HFF-Myc (cell line): Measurements from ENCODE around the gene ELK3.

Source experiments
- DNase-seq: peaks from one replicate; pipeline ENCODE4 v3.0.0-alpha.2; 2011; ENCODE audit warnings: low read depth; ENCODE audit errors: extremely low read depth
- H3K4me3 ChIP-seq: replicated peaks from 2 replicates; pipeline ENCODE4 v1.5.1; 2011; ENCODE audit warnings: low read depth, mild to moderate bottlenecking, control low read depth, low read length
- TF ChIP-seq, protein P1 (sequence below): IDR thresholded peaks from 2 replicates; pipeline ENCODE4 v1.5.1; 2012; ENCODE audit warnings: mild to moderate bottlenecking, low read depth, low read length, control low read depth; ENCODE audit errors: missing control alignments

The ELK3 gene

DNA sequence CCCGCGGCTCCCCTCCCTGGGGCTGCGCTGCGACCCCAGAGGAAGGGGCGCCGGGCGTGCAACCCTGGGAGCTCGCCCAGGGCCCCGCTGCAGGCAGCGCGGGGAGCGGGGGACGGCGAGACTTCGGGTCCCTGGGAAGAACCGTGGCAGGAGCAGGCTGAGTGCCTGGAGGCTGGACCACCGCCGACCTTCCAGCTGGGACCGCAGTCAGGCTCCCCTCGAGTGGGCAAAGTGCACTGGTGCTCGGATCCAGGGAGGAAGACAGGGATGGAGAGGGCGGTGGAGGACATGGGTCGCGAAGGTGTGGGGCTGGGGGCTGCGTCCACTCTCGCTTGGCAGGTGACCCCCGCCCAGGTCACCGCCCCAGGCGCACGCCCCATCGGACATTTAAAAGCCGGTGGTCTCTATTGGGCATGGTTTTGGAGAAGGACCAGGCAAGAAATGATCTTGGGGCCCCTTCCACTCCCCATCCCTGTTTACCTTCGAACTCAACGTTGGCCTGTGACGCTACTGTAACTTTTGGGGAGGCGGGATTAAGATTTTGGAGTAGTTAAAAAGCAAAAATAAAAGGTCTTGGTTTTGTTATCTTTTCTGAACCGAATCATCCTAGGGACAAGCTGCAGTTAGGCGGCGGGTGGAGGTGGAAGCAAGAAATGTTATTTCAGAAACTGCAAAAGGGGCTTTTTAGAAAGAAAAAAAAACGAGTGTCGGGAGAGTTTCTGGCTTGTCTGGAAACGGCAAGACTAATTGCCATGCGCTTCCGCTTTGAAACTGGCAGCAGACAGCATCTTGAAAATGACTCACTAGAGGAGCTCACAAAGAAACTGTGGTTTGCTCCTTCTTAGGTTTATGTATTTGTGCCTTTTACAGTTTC lies 1.0 kb downstream of the ELK3 start:
- peak; percentile 65 for DNase-seq
- peak overlapping the region; percentile 92 for H3K4me3 ChIP-seq
- TF ChIP-seq, protein P1, sequence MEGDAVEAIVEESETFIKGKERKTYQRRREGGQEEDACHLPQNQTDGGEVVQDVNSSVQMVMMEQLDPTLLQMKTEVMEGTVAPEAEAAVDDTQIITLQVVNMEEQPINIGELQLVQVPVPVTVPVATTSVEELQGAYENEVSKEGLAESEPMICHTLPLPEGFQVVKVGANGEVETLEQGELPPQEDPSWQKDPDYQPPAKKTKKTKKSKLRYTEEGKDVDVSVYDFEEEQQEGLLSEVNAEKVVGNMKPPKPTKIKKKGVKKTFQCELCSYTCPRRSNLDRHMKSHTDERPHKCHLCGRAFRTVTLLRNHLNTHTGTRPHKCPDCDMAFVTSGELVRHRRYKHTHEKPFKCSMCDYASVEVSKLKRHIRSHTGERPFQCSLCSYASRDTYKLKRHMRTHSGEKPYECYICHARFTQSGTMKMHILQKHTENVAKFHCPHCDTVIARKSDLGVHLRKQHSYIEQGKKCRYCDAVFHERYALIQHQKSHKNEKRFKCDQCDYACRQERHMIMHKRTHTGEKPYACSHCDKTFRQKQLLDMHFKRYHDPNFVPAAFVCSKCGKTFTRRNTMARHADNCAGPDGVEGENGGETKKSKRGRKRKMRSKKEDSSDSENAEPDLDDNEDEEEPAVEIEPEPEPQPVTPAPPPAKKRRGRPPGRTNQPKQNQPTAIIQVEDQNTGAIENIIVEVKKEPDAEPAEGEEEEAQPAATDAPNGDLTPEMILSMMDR, result no peak

DNA sequence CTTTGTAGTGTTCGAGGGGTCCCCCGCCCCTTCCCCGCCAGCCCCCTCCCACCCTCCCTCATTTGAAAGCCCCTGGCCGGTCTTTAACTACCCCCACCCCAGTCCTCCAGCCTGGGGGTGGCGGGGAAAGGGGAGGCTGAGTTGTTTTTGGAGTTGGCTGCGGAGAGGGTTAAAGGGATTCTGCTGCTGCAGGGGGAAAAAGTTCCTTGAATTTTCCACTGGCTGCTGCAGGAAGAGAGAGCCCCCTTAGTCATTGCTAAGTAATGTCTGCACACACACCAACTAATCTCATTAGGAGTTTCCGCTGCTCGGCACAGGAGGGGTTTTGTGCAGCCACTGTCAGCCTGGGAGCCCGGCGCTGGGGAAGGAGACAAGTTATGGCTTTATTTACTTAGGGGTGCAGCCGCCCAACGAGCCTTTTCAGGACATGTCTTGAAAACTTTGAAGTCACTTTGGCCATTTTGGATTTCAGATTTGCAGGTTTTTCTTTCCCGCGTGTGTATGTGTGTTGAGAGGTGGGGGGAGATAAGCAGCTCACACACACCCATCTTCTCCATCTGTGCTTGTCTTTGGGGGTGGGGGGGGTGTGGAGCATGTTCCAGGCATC lies 1.8 kb downstream of the ELK3 start:
- TF ChIP-seq, protein P1, result no peak
- no peak for DNase-seq
- peak overlapping the region; percentile 92 for H3K4me3 ChIP-seq

DNA sequence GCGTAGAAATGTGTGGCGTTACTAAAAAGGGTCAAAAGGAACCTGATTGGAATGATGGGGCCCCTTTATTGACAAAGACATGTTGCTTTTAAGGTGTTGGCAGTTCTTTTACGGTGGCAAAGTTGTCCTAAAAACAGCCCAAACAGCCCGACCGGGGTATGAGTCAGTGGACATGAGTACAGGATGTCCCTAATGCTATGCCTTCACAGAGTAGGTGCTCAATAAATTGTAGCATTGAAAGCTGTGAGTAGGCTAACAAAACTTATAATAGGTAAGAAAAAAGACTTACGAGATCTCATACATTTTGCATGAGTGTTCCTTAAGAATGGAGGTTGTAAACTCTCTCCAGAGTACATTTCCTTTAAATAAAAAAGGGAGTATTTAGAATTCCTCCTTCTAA lies 2.6 kb downstream of the ELK3 start:
- TF ChIP-seq, protein P1, result no peak
- no peak for DNase-seq
- H3K4me3 ChIP-seq, result peak overlapping the region; percentile 92

DNA sequence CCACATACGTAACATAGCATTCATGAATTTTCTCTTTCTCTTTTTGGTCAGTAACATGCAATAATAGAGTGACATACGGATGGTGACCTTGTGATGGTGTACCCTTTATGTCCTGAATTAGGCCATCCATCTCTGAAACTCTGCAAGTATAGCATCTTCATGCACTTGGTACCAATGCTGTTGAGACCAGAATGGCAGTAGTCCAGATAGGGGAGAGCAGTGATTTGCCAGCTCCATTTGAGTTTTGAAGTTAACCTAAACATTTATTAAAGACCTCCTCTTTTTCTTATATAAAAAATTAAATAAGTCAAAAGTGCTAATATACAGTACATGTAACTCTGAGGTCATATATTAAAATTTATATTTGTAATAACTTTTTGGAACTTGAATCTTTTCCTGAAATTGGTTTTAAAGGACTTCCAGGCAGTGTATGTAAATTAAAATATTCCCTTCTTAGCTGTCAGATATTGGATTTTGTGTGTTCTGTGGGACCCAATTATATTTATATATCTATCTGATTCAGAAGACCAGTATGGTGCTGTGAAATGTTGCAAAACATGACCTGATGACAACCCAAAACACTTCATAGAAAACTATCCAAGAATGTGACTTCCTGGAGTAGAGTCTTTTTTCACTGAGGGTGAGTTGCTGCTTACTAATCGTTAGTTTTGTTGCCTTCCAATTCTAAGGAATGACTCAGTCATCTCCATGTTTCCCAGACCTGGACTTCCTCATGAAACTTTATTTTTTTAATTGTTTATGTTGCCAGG lies 3.5 kb downstream of the ELK3 start:
- TF ChIP-seq, protein P1, result no peak
- DNase-seq, result peak; percentile 67
- H3K4me3 ChIP-seq, result peak overlapping the region; percentile 25

DNA sequence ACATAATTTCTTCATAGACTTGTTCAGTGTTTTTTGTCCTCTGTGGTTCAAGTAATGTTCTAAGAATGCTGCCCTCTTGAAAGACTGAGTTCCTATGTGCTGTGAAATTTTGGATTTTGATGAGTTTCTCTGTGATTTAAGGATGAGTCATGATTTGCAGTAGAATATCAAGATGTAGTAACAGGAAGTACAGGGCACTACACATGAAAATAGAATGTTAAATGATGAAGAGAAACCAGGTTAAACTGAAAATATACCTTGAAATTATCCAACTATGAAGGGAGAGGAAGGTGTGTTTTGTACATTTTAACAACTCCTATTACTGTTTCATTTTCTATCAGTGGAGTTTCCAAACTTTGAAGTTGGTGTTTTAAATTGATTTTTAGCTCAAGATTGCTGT lies 4.8 kb downstream of the ELK3 start:
- TF ChIP-seq, protein P1, result no peak
- no peak overlapping the region for H3K4me3 ChIP-seq
- DNase-seq, result peak; percentile 52

DNA sequence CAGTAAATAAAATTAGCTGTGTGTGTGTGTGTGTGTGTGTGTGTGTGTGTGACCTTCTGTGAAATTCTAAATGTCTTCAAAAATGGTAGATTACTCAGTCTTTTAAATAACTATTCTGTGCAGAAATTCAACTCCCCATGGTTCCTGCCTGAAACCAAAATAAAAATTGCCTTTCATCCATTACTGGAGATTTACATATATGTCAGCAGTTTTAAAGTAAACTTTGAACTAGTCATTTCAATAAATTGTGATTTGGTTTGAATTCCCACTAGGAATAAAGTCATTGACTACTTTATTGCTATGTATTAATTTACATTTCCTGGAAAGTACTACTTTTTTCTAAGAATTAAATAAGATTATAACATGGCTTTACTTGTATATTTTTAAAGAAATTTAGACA lies 5.3 kb downstream of the ELK3 start:
- TF ChIP-seq, protein P1, result no peak
- H3K4me3 ChIP-seq, result no peak overlapping the region
- DNase-seq, result no peak
